ENCODE results near the gene RALGAPA2.

GRCh38 chr20:20435453-20435852 is 277.0 kb downstream of the RALGAPA2 start:
- TF ChIP-seq, protein P1, sequence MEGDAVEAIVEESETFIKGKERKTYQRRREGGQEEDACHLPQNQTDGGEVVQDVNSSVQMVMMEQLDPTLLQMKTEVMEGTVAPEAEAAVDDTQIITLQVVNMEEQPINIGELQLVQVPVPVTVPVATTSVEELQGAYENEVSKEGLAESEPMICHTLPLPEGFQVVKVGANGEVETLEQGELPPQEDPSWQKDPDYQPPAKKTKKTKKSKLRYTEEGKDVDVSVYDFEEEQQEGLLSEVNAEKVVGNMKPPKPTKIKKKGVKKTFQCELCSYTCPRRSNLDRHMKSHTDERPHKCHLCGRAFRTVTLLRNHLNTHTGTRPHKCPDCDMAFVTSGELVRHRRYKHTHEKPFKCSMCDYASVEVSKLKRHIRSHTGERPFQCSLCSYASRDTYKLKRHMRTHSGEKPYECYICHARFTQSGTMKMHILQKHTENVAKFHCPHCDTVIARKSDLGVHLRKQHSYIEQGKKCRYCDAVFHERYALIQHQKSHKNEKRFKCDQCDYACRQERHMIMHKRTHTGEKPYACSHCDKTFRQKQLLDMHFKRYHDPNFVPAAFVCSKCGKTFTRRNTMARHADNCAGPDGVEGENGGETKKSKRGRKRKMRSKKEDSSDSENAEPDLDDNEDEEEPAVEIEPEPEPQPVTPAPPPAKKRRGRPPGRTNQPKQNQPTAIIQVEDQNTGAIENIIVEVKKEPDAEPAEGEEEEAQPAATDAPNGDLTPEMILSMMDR (IDR thresholded peaks at IDR 0.05) = no peak
- TF ChIP-seq POLR2A (IDR thresholded peaks at IDR 0.05) = no peak

Data from thyroid gland (tissue), 4 donors.